Esophagus (tissue), 2 donors: ENCODE results near the gene LATS2. TPM values are rescaled to one million over a fixed set of nuclear protein-coding genes. Genes with fewer than 3 reads are reported as not detected.
A peak's percentile ranks its signal among the peaks of the same experiment; 100 is the strongest.
"Not testable (repeated sequence)": the region's sequence is repeated elsewhere in the genome, so short reads cannot be mapped to it uniquely, and the experiment has no call there.

Source experiments
- H3K27ac ChIP-seq, 2 donors: one replicate each; pipeline ENCODE4 v1.5.1; 2013; ENCODE audit warnings: low read depth in 2 of 2, mild to moderate bottlenecking in 2 of 2, inconsistent platforms in 1 of 2, low read length in 1 of 2, moderate library complexity in 1 of 2
- H3K27me3 ChIP-seq, 2 donors: one replicate each; pipeline ENCODE4 v1.6.1; 2013; ENCODE audit warnings: low read length in 2 of 2, control low read depth in 1 of 2, mild to moderate bottlenecking in 1 of 2; ENCODE audit not compliant: insufficient read depth in 2 of 2, control insufficient read depth in 1 of 2
- H3K36me3 ChIP-seq, 2 donors: one replicate each; pipeline ENCODE4 v1.6.1; 2013; ENCODE audit warnings: low read length in 1 of 2; ENCODE audit not compliant: control insufficient read depth in 2 of 2, insufficient read depth in 2 of 2
- H3K4me1 ChIP-seq, 2 donors: one replicate each; pipeline ENCODE4 v1.6.1; 2013; ENCODE audit warnings: low read length in 1 of 2; ENCODE audit not compliant: control insufficient read depth in 2 of 2, insufficient read depth in 2 of 2
- H3K4me3 ChIP-seq, 2 donors: one replicate each; pipeline ENCODE4 v1.5.1; 2013; ENCODE audit warnings: low read length in 2 of 2, mild to moderate bottlenecking in 2 of 2, low read depth in 1 of 2, moderate library complexity in 1 of 2
- H3K9me3 ChIP-seq, 2 donors: one replicate each; pipeline ENCODE4 v1.6.1; 2013; ENCODE audit warnings: mild to moderate bottlenecking in 2 of 2, low read depth in 1 of 2, low read length in 1 of 2, moderate library complexity in 1 of 2; ENCODE audit not compliant: control insufficient read depth in 2 of 2, insufficient read depth in 1 of 2
- WGBS, 2 donors: extraction: QIAGEN DNeasy Blood & Tissue Kit; methylation state at CpG; one replicate each; pipeline ENCODE4 v1.1.7; 2013; 5-methylcytosine and 5-hydroxymethylcytosine counted together
- polyA plus RNA-seq, 2 donors: library from polyadenylated mRNA; stranded (reverse); fragments of 200-250 nt; gene quantifications; one replicate each; pipeline ENCODE4 v1.2.3, GENCODE V29; 2013
- donor health status: healthy with polysubstance abuse.
- donor health status: Bipolar disorder and iron deficiency.

LATS2 gene
- polyA plus RNA-seq, 2 donors, result 5.1 to 5.2 TPM

DNA sequence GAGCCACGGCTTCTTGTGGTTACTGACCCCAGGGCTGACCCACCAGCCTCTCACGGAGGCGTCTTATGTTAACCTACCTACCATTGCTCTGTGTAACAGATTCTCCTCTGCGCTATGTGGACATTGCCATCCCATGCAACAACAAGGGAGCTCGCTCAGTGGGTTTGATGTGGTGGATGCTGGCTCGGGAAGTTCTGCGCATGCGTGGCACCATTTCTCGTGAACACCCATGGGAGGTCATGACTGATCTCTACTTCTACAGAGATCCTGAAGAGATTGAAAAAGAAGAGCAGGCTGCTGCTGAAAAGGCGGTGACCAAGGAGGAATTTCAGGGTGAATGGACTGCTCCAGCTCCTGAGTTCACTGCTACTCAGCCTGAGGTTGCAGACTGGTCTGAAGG is 99.7 kb downstream of the LATS2 start:
- not testable (repeated sequence) for H3K27me3 ChIP-seq, H3K4me3 ChIP-seq, H3K36me3 ChIP-seq, H3K9me3 ChIP-seq, H3K27ac ChIP-seq, H3K4me1 ChIP-seq
- 85 to 89% methylated on average over 10 of the region's 10 CpGs for WGBS, 2 donors

DNA sequence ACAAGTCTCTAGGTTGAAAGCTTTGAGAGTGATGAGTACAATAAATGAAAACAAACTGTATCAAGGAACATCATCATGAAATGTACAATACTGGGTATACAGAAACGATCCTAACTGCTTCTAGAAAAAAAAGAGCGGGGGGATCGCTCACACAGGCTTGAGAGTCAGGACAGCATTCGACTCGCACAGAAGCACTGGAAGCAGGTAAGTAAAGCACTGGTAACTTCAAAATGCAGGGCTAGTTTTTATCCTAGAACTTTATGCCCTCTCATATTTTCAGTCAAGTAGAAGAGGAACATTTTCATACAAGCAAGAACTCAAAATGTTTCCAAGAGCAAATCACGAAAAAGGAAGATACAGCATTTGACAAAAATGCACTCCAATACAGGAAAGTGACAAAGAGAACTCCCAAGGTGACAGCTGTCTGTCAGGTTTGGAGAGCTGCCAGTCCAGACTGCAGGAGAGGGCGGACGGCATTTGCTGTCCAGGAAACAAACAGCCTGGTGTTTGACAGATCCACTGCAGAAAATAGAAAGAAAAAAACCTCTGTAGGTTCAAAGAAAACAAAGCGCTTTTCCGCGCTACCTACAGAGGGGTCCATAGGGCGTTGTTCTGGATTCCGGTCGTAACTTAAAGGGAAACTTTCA is 100.6 kb downstream of the LATS2 start:
- Histone ChIP-seq H3K27me3 (no peaks in the 10 kb centered on the region), H3K9me3 (no peaks in the 10 kb centered on the region), H3K27ac (no peak overlapping the region), H3K36me3 (no peaks in the 10 kb centered on the region), H3K4me3 (no peak overlapping the region), H3K4me1 (no peaks in the 10 kb centered on the region)
- 36% methylated on average over 14 of the region's 14 CpGs for WGBS, 2 donors

GRCh38 chr13:20957049-20957620 is 104.3 kb downstream of the LATS2 start:
- H3K36me3 ChIP-seq, H3K27ac ChIP-seq, H3K4me3 ChIP-seq, H3K27me3 ChIP-seq, H3K9me3 ChIP-seq, H3K4me1 ChIP-seq: not testable (repeated sequence)
- 88 to 91% methylated on average over 10 of the region's 10 CpGs for WGBS, 2 donors

DNA sequence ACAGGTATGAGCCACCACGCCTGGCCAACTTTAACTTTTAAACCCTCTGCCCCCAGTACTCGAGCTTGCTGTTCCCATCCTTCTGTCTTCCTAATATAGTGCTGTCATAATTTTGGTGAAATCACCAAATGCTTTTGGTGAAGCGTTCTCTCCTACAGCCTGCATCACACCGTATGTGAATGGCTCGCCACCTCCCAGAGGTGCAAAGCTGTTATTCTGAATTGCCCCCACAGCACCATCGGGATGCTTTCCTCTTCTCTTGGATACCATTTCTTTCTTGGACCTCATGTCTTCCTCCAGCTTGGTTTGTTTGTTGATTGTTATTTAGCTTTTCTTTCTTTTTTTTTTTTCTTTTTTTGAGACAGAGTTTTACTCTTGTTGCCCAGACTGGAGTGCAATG is 105.9 kb downstream of the LATS2 start:
- H3K27ac ChIP-seq, result no peak overlapping the region
- H3K27me3 ChIP-seq, result no peaks in the 10 kb centered on the region
- 92 to 93% methylated on average over 6 of the region's 6 CpGs for WGBS, 2 donors
- H3K4me1 ChIP-seq, result no peaks in the 10 kb centered on the region
- no peaks in the 10 kb centered on the region for H3K36me3 ChIP-seq
- H3K4me3 ChIP-seq, result no peak overlapping the region
- no peaks in the 10 kb centered on the region for H3K9me3 ChIP-seq

DNA sequence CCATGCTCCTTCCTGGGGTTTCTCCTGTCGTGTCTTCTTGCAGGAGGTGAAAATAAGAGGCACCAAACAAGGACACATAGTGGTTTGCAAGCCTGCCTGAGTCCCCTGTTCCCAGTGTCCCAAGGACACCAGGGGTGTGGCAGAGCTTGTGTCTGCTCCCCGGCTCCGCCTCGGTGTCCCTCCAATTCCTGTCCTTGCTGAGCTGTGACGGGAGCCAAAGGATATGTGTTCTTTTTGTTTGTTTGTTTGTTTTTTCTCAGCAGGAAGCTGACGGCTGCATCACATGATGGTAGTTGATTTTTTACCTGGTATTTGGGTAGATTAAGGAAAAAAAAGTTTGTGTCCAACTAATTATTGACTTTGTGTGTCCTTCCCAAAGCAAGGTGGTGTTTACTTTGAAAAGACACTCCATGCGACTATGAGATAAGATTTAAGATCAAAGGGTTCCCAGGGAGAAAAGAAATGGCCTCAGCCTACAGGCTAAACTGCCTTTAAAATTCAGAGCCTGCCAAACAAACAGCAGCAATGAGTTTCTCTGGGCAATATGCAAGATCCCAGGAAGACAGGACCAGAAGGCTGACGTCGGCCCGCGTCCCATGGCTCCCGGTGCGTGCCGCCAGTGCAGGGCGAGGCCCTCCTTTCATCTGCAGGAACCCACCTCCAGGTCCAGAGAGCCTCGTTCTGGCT is 108.0 kb downstream of the LATS2 start:
- WGBS, 2 donors, result 61 to 72% methylated on average over 16 of the region's 16 CpGs

DNA sequence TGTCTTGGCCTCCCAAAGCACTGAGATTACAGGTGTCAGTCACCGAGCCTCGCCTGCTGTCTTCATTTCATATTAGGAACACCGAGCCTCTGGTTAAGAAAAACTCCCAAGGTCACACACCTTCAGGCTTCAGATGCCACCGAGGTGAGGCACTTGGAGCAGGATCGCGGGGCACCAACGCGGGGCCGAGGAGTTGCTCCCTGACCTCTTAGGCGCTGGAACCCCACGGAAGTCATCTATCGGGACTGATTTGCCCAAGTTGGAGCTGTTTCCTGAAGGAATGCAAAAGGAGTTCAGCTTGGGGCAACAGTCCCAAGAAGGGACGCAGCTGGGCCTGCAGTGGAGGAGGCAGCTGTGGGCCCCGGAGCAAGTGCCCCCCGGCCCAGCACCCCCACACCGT is 108.5 kb downstream of the LATS2 start:
- H3K4me1 ChIP-seq, result peaks cover 0 to 4% of the 10 kb centered on the region in 2 donors
- H3K27me3 ChIP-seq, result no peaks in the 10 kb centered on the region
- no peaks in the 10 kb centered on the region for H3K9me3 ChIP-seq
- no peak overlapping the region for H3K4me3 ChIP-seq
- 74 to 79% methylated on average over 16 of the region's 16 CpGs for WGBS, 2 donors
- H3K36me3 ChIP-seq, result no peaks in the 10 kb centered on the region
- H3K27ac ChIP-seq, result no peak overlapping the region

More for the DNA sequence above, 108.0 kb downstream of the LATS2 start:
- Histone ChIP-seq H3K36me3 (no peaks in the 10 kb centered on the region), H3K27ac (no peak overlapping the region), H3K4me1 (peaks cover 0 to 3% of the 10 kb centered on the region in 2 donors), H3K27me3 (no peaks in the 10 kb centered on the region), H3K4me3 (no peak overlapping the region), H3K9me3 (no peaks in the 10 kb centered on the region)

DNA sequence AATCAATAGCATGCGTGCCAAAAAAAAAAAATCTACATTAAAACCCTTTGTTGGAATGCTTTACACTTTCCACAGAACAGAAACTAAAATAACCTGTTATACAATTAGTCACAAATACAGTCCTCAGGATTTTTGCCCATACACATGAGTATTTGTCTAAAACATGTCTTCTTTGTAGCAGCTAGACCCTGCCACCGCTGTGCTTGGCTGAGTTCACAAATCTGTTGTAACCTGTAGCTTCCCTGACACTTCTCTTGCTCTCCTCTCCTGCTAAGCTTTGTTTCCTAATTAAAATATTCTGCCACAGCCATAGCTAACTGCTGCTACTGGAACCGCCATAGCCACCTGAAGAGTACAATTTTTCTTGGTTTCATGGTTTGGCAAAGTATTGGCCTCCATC is 113.4 kb downstream of the LATS2 start:
- H3K27me3 ChIP-seq, H3K4me1 ChIP-seq, H3K4me3 ChIP-seq, H3K36me3 ChIP-seq, H3K9me3 ChIP-seq: not testable (repeated sequence)
- 52 to 58% methylated on average over 3 of the region's 3 CpGs for WGBS, 2 donors
- peak overlapping the region; percentile 31 to 76 for H3K27ac ChIP-seq

DNA sequence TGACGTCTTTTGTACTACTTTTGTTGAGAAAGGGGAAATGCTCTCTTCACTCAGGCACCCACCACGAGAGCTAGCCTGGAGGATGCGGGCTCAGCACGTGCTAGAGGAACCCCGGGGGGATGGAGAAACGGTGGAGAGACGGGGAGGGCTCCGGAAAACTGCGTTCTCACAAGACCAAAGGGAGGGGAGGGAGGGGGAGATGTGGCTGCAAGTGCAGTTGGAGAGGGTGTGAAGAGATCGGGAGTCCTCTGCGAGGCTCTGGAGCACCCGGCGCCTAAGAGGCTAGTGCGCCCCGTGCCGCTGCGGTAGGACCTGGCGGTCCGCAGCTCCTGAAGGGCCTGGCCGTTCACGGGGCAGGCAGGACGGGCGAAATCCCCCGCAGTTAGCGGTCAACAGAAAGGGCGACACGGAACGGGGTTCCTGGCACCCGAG is 115.4 kb downstream of the LATS2 start:
- Histone ChIP-seq H3K27ac (no peak overlapping the region), H3K4me1 (peaks cover 0 to 7% of the 10 kb centered on the region in 2 donors), H3K27me3 (no peaks in the 10 kb centered on the region), H3K36me3 (no peaks in the 10 kb centered on the region), H3K9me3 (no peaks in the 10 kb centered on the region), H3K4me3 (no peak overlapping the region)
- WGBS, 2 donors, result 34 to 46% methylated on average over 29 of the region's 29 CpGs

DNA sequence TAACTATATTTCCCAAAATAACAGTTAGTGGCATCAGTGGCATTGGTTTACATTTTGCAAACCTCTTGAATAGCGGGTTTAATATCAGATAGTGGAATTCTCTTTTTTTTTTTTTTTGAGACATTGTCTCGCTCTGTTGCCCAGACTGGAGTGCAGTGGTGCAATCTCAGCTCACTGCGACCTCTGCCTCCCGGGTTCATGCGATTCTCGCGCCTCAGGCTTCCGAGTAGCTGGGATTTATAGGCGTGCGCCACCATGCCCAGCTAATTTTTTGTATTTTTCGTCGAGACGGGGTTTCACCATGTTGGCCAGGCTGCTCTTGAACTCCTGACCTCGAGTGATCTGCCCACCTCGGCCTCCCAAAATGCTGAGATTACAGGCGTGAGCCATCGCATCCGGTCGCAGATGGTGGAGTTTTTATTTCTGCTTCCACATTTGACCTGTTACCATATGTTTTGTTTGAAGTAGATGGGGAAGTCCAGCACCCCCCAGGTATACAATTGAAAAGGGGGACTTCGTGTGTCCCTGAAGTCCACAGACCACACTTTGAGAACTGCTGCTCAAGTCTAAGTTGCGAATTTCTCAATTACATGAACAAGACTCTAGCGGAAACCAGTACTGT is 118.3 kb downstream of the LATS2 start:
- Histone ChIP-seq H3K27ac (peak overlapping the region in 1 of 2 donors; percentile 31), H3K4me3 (no peak overlapping the region), H3K36me3 (no peaks in the 10 kb centered on the region), H3K27me3 (no peaks in the 10 kb centered on the region), H3K4me1 (peaks cover 0 to 3% of the 10 kb centered on the region in 2 donors), H3K9me3 (no peaks in the 10 kb centered on the region)
- WGBS, 2 donors, result 56 to 60% methylated on average over 22 of the region's 22 CpGs
